A549 treated with RU486 at 1 μM for 4 hours (cell line): Measurements from ENCODE around the gene BRK1. TPM values are rescaled to one million over a fixed set of nuclear protein-coding genes. Genes with fewer than 3 reads are reported as not detected.

Source experiments
- total RNA-seq: library from RNA; stranded (reverse); fragments of 200-300 nt; extraction: Qiagen RNA extraction; gene quantifications from 5 replicates; pipeline ENCODE4 v1.2.3, GENCODE V29; 2022; ENCODE audit warnings: low read depth

The BRK1 gene
- total RNA-seq, result 160 to 198 TPM (median 181 TPM) in 5 replicates

GRCh38 chr3:10115326-10116137 lies at the start of gene BRK1:
BRK1 (plus strand) TSS chr3:10115675; CDS start chr3:10115702, 27 bp downstream.

GRCh38 chr3:10108091-10108490 lies 7.4 kb upstream of the BRK1 start, which contains the start of gene FANCD2OS:
FANCD2OS (minus strand) TSS chr3:10108255; CDS start chr3:10104774, 3,481 bp downstream.

GRCh38 chr3:10164546-10165393 lies 49.3 kb downstream of the BRK1 start, which contains the start of gene IRAK2:
IRAK2 (plus strand) TSS chr3:10164919; CDS start chr3:10164955, 36 bp downstream.

Other genes with a start within 250 kb of the BRK1 start
- 5.4 to 9.2 TPM (median 6.6 TPM) in 5 replicates for gene CIDEC, start 235.4 kb upstream of the BRK1 start, total RNA-seq
- 52.3 to 76.8 TPM (median 67.9 TPM) in 5 replicates for gene JAGN1, start 225.1 kb upstream of the BRK1 start, total RNA-seq
- 0.88 to 1.8 TPM (median 1.5 TPM) in 5 replicates for gene IL17RE, start 212.8 kb upstream of the BRK1 start, total RNA-seq
- gene IL17RC, start 198.6 kb upstream of the BRK1 start, total RNA-seq, result 11.9 to 16.6 TPM (median 13.0 TPM) in 5 replicates
- 8.4 to 12.0 TPM (median 11.6 TPM) in 5 replicates for gene CRELD1, start 181.8 kb upstream of the BRK1 start, total RNA-seq
- 0.82 to 1.8 TPM (median 1.7 TPM) in 5 replicates for gene PRRT3, start 163.3 kb upstream of the BRK1 start, total RNA-seq
- gene EMC3, start 128.8 kb upstream of the BRK1 start, total RNA-seq, result 112 to 132 TPM (median 117 TPM) in 5 replicates
- gene FANCD2, start 89.2 kb upstream of the BRK1 start, total RNA-seq, result 14.3 to 25.2 TPM (median 17.6 TPM) in 5 replicates
- not detected in 5 replicates for gene FANCD2OS, start 7.4 kb upstream of the BRK1 start, total RNA-seq
- 21.2 to 36.7 TPM (median 35.0 TPM) in 5 replicates for gene VHL, start 26.1 kb downstream of the BRK1 start, total RNA-seq
- 26.7 to 32.0 TPM (median 28.4 TPM) in 5 replicates for gene IRAK2, start 49.2 kb downstream of the BRK1 start, total RNA-seq
- 35.4 to 42.9 TPM (median 37.3 TPM) in 5 replicates for gene TATDN2, start 132.8 kb downstream of the BRK1 start, total RNA-seq
- gene GHRL, start 177.3 kb downstream of the BRK1 start, total RNA-seq, result not detected in 5 replicates
- gene SEC13, start 205.4 kb downstream of the BRK1 start, total RNA-seq, result 194 to 206 TPM (median 199 TPM) in 5 replicates